NCI-H748 (cell line): Measurements from ENCODE around the gene FAM120B.

Source experiments
- DNase-seq: peaks from one replicate; lab custom pipeline; 2025; ENCODE audit not compliant: unreplicated experiment; lab: John Stamatoyannopoulos, UW

The FAM120B gene

DNA sequence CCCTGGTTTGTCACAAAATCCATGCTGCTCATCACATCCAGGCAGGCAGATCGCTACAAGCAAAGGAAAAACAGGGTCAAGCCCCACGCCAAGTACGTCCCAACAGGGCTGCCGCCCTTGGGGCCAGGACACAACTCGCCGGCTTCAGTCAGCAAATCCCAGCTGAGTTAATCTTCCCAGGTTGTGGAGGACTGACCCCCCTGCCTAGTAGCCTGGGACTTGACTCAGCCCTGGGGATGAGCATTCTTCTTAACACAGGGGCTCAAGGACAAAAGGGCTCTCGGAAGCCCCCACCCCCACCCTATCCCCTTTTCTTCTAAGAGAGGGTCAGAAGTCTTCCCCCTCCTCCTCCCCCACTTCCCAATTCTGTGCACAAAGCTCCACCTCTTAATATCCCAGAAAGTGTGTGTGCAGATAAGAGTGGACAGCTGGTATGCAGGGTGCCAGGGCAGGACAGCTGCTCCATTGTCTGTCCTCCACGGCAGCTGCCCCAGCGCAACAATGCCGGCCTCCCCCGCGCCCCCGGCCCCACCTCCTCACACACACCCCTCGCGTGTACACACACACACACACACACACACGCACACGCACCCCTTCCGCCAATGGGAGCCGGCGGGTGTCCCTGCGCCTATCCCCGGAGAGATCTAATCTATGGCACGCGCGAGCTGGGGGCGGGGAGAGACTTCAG lies 20.2 kb upstream of the FAM120B start:
- peak; percentile 90 for DNase-seq

DNA sequence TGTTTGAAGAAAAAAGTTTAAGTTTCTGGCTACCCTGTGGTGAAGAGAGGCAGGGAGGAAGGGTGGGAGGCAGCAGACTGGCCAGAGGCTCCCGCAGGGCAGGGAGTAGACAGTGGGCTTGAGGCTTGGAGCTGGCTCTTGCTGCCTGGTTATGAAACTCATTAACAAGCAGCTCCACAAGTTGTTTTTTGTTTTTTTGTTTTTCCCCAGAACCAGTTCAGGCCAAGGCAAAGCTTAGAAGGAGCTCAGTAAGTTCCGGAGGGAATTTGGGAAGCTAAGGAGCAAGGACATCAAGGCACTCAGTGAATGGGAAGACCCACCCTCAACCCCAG lies 19.7 kb upstream of the FAM120B start:
- no peak for DNase-seq

- peak; percentile 41 for DNase-seq
These were observed 19.1 kb upstream of the FAM120B start for GRCh38 chr6:170287371-170287876.

DNA sequence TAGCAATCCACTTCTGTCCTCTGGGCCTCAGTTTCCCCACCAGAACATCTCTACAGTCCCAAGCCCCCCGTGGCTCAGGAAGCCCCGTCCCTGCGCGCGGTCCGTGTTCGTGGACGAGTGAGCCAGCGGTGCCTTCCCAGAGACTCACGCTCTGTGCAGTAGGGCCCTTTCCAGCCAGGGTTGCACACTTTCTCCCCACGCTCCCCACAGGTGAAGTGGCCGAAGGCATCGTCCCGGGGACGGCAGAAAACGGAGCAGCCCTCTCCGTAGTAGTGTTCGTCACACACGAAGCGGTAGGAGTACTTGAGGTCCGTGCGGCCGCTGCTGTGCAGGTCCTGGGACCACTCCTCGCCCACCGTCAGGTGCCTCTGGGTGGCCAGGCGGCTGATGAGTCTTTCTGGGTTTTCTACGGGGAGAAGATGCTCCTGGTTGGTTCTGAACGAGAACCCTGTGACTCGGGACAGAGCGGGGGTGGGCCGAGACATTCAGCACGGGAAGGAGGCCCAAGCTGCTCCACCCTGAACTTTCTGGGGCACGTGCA lies 18.4 kb upstream of the FAM120B start:
- peak; percentile 27 for DNase-seq

DNA sequence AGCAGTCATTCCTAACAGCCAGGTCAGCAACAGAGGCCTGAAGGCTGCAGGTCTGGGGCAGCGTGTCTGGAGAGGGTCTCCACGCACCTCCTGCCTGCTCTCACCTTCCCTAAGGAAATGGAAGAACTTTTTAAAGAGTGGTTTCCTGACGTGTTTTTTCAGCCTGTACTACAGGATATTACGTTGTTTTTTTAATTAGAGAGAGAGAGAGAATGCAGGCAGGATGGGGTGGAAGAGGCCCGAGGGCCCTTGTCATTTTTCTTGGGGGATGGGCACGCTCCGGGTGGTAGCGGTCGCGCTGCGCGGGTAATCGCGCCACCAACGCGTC lies 17.7 kb upstream of the FAM120B start:
- no peak for DNase-seq

GRCh38 chr6:170289180-170289931 lies 17.2 kb upstream of the FAM120B start:
- peak; percentile 57 for DNase-seq

- peak; percentile 64 for DNase-seq
These were observed 16.6 kb upstream of the FAM120B start for GRCh38 chr6:170289951-170290295.

DNA sequence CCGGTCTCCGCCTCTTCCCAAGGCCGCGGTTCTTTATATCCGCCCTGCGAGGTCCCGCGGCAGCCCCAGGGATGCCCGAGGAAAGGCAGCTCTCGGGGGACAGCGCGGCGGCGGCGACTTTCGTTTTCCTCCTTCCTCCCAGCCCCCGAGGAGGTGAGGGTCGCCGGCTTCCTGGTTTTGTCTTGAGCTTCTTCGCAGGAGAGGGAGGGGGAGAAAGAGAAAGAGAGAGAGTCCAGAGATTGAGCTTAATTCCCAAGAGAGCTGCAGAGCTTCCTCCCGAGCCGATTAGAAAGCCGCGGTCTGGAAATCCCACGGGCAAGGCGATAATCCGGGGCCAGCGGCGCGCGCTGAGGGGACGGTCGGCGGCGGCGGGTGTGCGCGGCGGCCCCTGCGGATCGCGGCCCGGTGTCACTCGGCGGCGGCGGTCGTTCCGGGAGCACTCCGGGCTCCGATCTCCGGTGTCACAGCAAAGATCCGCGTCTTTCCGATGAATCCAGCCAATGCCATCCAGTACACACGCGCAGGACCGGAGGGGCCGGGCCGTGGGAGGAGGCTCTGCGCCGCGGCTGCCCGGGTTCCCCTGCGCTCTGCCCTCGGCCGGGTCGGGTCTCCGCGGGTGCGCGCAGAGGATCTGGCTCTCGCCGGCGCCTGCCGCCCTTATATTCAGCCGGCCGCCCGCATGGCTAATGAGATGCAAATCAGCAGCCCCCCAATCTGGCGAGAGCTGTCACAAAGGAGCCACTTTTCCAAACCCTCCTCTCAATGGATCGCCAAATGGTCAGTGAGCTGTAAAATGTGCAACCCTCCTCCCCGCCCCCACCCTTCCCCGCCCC lies 16.0 kb upstream of the FAM120B start, which contains the start of gene DLL1:
TSS of gene DLL1 (minus strand) at position 783 of the 833 bp plus-strand sequence. CDS start 939 bp downstream, outside the sequence.
- peak; percentile 97 for DNase-seq

DNA sequence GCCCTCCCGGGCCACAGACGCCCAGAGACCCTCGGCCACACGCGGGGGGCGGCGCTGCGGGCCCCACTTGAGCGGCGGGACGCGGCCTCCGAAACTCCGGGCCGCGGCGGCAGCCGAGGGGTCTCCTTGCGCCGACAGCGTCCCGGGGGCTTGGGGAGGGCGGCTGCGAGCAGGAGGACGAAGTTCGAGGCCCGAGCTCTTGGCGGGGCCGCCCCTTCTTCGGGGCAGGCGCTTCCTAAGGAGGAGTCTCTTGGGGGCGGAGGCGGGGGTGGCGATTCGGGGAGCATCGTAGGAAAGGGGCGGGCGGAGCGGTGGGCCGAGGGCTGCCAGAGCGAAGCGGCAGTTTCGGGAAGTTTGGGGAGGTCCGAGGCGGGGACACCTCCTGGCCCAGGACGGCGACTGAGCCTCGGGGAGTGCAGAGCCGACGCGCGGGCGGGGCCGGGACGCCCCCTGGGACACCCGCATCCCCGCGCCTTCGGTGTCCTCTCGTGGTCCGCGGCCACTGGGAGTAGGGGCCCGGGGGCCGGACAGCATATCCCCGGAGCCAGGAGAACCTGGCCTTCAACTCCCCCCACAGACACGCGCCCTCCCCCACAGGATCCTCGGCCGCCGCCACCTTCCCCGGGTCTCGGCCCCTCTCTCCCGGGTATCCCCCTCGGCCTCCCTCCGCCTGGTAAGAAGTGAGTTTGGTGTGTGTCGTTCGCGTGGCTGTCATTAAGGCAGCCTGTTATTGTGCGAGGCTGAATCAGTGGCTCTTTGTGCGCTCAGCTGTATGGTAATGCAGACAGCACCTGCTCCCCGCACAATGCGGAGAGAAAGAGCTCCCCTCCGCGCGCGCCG lies 15.1 kb upstream of the FAM120B start:
- DNase-seq = peak; percentile 97

DNA sequence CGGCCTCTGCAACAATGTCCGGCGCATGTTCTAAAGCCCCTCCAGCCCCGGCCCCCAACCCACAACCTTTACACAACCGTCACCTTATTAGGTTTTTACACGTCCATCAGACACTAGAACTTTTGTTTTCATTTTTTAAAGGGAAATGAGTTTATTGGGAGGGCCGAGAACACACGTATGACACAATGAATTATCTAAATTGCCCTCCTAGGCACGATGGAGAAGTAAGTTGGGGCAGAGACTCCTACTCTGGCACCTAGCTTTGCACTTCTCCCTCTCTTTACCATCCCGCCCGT lies 14.5 kb upstream of the FAM120B start:
- DNase-seq = no peak

GRCh38 chr6:170292407-170293158 lies 14.0 kb upstream of the FAM120B start:
- DNase-seq = peak; percentile 68

DNA sequence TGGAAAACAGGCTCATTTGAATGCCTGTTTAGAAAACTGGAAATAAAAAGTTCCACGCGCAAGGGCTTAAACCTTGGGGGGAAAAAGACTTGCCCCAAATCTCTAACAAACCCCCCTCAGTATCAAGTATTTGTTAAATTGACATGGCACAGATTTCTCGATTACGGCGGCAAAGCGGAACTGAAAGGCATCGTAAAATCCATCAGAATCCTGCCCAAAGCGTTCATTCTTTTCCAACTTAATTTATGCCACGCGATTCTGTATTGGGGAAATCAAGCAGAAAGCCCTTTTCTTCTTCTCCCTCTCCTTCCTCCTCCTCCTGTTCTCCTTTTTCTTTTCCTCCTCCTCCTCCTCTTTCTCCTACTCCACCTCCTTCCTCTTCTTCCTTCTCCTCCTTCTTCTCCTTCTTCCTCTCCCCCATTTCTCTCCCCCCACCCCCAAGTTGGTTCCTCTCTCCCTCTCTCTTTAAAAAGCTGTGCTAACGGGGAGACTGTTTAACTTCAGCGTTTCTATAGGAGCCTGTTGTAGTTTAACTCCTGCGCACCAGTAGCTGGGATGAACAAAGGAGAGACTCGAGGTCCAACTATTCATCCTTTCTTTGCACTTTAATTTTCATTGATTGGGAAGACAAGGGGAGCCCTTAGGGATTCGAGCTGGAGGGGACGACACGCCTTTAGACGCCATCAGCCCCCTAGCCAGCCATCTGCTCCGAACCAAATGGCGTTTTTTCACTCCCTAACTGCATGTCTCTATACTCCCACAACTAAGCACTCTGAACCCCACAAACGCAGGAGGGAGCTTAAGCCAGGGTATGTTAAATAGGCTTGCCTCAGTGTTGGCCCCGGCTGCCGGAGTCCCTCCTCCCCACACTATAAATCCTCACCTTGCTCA lies 13.0 kb upstream of the FAM120B start:
- DNase-seq = peak; percentile 24

DNA sequence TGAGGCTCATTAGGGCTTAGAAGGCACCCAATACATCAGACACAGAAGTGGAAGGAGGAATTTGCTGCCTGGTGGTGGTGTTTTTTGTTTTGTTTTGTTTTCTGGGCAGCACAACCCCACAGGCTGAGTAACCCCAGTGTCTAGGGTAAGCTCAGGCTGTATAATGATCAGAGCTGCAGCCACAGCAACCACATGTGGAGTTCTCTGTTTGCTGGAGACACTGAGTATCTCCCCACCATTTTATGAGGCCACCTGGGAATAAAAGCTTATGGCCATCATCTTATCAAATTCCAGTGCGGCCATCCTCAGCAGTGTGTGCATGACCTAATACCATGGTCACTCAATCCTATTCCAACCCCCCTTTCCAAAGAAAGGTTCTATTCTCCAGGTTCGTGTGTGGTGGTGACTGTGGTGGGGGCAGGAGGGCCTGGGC lies 12.2 kb upstream of the FAM120B start:
- DNase-seq = peak; percentile 62

- DNase-seq = peak; percentile 66
These were observed 11.6 kb upstream of the FAM120B start for GRCh38 chr6:170294813-170295509.

DNA sequence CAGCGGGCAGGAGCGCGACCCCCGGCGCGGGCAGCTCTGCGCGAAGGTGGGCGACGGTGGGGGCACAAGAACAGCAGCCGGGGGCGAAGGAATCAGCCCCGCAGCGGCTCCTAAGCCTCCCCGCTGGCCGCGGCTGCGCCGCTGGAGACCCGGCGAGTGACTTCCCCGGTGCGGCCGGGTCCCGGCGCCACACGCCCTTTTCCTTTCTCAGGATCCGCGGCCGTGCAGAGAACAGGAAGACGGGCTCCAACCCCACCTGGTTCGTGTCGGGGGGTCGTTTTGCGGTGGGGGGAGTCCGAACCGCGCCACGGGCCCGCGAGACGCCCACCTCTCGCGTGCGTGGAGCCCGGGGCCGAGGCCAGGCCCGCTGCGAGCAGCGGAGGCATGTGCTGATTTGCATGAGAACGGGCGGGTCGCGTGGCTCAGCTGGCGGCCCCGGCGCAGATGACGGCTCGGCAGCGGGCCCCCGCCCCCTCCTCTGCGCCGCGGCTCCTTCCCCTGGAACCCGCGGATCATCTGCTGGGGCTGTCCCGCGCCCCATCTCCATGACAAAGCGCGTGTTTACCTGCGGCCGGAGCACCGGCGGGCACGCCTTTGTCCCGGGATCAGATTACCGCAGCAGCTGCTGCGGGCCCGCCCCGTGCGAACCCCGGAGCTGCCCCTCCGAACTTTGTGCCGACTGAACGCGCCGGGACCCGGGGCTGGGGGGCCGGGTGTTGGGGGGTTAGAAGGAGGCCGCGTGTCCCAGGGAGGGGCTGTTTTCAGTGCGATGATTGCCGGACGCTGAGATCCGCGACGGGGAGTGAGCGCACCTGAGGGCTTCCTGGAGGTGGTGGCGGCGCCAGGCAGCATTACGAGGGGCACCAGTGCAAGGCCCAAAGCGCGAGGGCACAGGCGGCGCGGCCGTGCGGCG lies 10.8 kb upstream of the FAM120B start:
- DNase-seq = peak; percentile 94

- peak; percentile 75 for DNase-seq
These were observed 10.2 kb upstream of the FAM120B start for GRCh38 chr6:170296423-170296745.

DNA sequence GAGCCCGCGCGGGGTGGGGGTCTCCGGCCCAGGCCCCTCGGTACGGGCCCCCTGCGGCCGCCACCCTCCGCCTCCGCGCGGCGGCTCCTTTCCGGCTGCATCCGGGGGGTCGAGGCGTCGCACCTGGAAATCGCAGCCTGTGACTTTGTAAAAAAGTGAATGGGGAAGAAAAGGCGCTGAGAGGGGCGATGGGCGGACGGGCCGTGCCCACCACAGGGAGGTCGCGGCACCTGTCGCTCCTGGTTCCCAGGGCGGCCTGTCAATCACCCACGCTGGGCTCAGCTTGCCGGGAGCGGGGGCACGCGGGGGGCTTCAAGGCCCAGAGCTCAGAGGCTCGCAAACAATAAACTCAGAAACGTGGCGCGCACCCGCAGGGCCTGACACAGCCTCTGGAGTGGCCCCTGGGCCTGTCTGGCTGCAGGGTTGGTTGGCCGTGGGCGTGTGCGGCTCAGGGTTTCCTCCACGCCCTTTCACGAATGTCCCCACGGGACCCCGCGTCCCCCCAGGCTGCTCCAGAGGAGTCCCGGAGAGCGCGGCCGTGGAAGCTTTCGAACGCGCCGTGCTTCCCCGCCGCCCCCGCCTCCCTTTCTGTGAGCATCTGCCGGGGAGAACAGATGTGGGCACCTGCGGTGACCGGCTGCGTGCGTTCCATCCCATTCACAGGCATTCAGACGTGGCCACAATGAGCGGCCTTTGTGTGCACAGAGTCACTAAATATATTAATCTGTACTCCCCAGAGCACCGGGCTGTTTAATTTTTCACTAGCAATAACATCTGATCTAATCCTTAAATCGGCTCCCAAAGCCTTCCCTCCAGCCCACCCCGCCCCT lies 9.6 kb upstream of the FAM120B start:
- peak; percentile 94 for DNase-seq
